Progenitor cell of endocrine pancreas (in vitro differentiated cells): ENCODE data around the gene DENND1A. TPM values are rescaled to one million over a fixed set of nuclear protein-coding genes. Genes with fewer than 3 reads are reported as not detected.

ENCODE experiments used
- DNase-seq: peaks from one replicate; pipeline ENCODE4 v3.0.0; 2021; ENCODE audit warnings: low spot score; ENCODE audit not compliant: unreplicated experiment
- H3K27ac Mint-ChIP-seq: 2 replicates; pipeline ENCODE4 v1.8.0; 2021; ENCODE audit warnings: mild to moderate bottlenecking, moderate library complexity, mixed read lengths
- H3K27me3 Mint-ChIP-seq: 2 replicates; pipeline ENCODE4 v1.8.0; 2021; ENCODE audit warnings: mixed read lengths
- H3K36me3 Mint-ChIP-seq: 2 replicates; pipeline ENCODE4 v1.8.0; 2022; ENCODE audit warnings: mixed read lengths; ENCODE audit not compliant: insufficient read depth
- H3K4me1 Mint-ChIP-seq: 2 replicates; pipeline ENCODE4 v1.8.0; 2021; ENCODE audit warnings: low read depth, mixed read lengths
- H3K4me3 Mint-ChIP-seq: 2 replicates; pipeline ENCODE4 v1.8.0; 2021; ENCODE audit warnings: low read depth, mild to moderate bottlenecking, moderate library complexity, mixed read lengths
- H3K9me3 Mint-ChIP-seq: 2 replicates; pipeline ENCODE4 v1.8.0; 2021; ENCODE audit warnings: low read depth, mixed read lengths
- total RNA-seq: library from RNA; stranded (reverse); gene quantifications from 2 replicates; pipeline ENCODE4 v1.2.1, GENCODE V29; 2021
- TF ChIP-seq, protein P1 (sequence below): fragments of 200-600 bp; sonication (generic); IDR thresholded peaks from one replicate; pipeline ENCODE4 v1.5.0; 2021; ENCODE audit warnings: antibody characterized with exemption, mild to moderate bottlenecking; ENCODE audit not compliant: unreplicated experiment

The DENND1A gene
- total RNA-seq, 1 donor from 2014 or later: 20.1 TPM

- TF ChIP-seq, protein P1, sequence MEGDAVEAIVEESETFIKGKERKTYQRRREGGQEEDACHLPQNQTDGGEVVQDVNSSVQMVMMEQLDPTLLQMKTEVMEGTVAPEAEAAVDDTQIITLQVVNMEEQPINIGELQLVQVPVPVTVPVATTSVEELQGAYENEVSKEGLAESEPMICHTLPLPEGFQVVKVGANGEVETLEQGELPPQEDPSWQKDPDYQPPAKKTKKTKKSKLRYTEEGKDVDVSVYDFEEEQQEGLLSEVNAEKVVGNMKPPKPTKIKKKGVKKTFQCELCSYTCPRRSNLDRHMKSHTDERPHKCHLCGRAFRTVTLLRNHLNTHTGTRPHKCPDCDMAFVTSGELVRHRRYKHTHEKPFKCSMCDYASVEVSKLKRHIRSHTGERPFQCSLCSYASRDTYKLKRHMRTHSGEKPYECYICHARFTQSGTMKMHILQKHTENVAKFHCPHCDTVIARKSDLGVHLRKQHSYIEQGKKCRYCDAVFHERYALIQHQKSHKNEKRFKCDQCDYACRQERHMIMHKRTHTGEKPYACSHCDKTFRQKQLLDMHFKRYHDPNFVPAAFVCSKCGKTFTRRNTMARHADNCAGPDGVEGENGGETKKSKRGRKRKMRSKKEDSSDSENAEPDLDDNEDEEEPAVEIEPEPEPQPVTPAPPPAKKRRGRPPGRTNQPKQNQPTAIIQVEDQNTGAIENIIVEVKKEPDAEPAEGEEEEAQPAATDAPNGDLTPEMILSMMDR: no peak
- H3K27me3 Mint-ChIP-seq: peaks cover 51% of the 10 kb centered on the region
- peaks cover 7% of the 10 kb centered on the region for H3K4me1 Mint-ChIP-seq
- H3K9me3 Mint-ChIP-seq: no peaks in the 10 kb centered on the region
- DNase-seq: no peak
- no peak overlapping the region for H3K27ac Mint-ChIP-seq
- H3K36me3 Mint-ChIP-seq: peaks cover 16% of the 10 kb centered on the region
- H3K4me3 Mint-ChIP-seq: no peak overlapping the region
These were observed 284.8 kb downstream of the DENND1A start for GRCh38 chr9:123645126-123645525.

DNA sequence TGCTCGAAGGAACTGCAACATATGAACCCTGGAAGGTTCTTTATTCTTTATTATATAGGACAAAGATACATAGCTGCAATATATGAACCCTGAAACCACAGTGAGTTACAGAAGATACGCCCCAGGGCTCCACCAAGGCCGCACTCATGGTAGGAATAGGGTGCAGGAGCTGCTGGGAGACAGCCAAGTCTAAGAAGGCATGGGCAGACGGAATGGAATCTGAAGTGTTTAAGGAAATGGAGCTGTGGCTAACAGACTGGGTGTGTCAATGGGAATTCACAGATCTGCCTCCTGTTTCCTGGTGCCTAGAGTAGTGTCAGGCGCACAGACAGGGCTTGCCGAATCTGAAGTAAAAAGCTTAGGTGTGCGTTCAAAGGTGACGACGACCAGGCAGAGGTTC is 286.4 kb downstream of the DENND1A start:
- TF ChIP-seq, protein P1: no peak
- no peak for DNase-seq
- Mint-ChIP-seq H3K27ac (no peak overlapping the region), H3K4me3 (no peak overlapping the region), H3K9me3 (no peaks in the 10 kb centered on the region), H3K4me1 (peaks cover 7% of the 10 kb centered on the region), H3K36me3 (peaks cover 15% of the 10 kb centered on the region), H3K27me3 (peaks cover 55% of the 10 kb centered on the region)

- Mint-ChIP-seq H3K27me3 (peaks cover 57% of the 10 kb centered on the region), H3K27ac (no peak overlapping the region)
These were observed 287.3 kb downstream of the DENND1A start for GRCh38 chr9:123642291-123643278.

GRCh38 chr9:123640792-123641222 is 289.1 kb downstream of the DENND1A start:
- Mint-ChIP-seq H3K9me3 (no peaks in the 10 kb centered on the region), H3K36me3 (peaks cover 9% of the 10 kb centered on the region), H3K4me1 (peaks cover 17% of the 10 kb centered on the region), H3K4me3 (no peak overlapping the region), H3K27me3 (peaks cover 55% of the 10 kb centered on the region), H3K27ac (no peak overlapping the region)
- TF ChIP-seq, protein P1: no peak
- DNase-seq: no peak

More at GRCh38 chr9:123642291-123643278, 287.3 kb downstream of the DENND1A start:
- Mint-ChIP-seq H3K36me3 (peaks cover 14% of the 10 kb centered on the region), H3K4me3 (no peak overlapping the region), H3K9me3 (no peaks in the 10 kb centered on the region), H3K4me1 (peaks cover 12% of the 10 kb centered on the region)
- no peak for DNase-seq
- TF ChIP-seq, protein P1: no peak

DNA sequence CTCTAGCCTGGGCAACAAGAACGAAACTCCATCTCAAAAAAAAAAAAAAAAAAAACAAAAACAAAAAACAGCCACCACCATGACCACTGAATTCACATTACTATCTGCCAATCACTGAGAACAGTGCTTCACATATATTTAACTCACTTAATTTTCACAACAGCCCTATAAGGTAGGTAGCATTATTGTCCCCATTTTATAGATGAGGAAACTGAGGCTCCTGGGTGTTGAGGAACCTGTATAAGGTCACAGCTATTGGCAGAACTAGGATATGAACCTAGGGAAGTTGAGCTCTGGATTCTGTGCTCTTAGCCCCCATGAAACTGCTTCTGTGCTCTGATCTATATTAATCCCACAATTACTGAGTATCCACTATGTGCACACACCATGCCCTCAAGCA is 290.2 kb downstream of the DENND1A start:
- H3K27me3 Mint-ChIP-seq: peaks cover 57% of the 10 kb centered on the region
- no peak for DNase-seq

More for the DNA sequence above, 290.2 kb downstream of the DENND1A start:
- H3K4me1 Mint-ChIP-seq: peaks cover 14% of the 10 kb centered on the region
- no peak overlapping the region for H3K27ac Mint-ChIP-seq
- no peaks in the 10 kb centered on the region for H3K9me3 Mint-ChIP-seq
- H3K4me3 Mint-ChIP-seq: no peak overlapping the region
- TF ChIP-seq, protein P1: no peak
- H3K36me3 Mint-ChIP-seq: peaks cover 8% of the 10 kb centered on the region
